Thymus (tissue), 11 donors: Measurements from ENCODE around the gene DPH5. TPM values are rescaled to one million over a fixed set of nuclear protein-coding genes. Genes with fewer than 3 reads are reported as not detected.
"Not testable (repeated sequence)": the region's sequence is repeated elsewhere in the genome, so short reads cannot be mapped to it uniquely, and the experiment has no call there.

Source experiments
- DNase-seq, 9 donors: peaks; one replicate each; pipeline ENCODE4 v3.0.0-alpha.2; 2013; ENCODE audit warnings: low spot score in 9 of 9, low read depth in 6 of 9, missing footprints in 1 of 9
- H3K27ac ChIP-seq, 2 donors: one replicate each; pipeline ENCODE4 v1.5.1; 2013; ENCODE audit warnings: control low read depth in 1 of 2, low read depth in 1 of 2, low read length in 1 of 2, mild to moderate bottlenecking in 1 of 2, moderate library complexity in 1 of 2
- H3K27me3 ChIP-seq, 2 donors: one replicate each; pipeline ENCODE4 v1.5.1; 2013; ENCODE audit warnings: low read length in 1 of 2; ENCODE audit not compliant: control insufficient read depth in 2 of 2, insufficient read depth in 1 of 2
- H3K36me3 ChIP-seq, 2 donors: one replicate each; pipeline ENCODE4 v1.5.1; 2013; ENCODE audit warnings: low read length in 1 of 2, mild to moderate bottlenecking in 1 of 2, moderate library complexity in 1 of 2; ENCODE audit not compliant: control insufficient read depth in 2 of 2, insufficient read depth in 2 of 2
- H3K4me1 ChIP-seq, 2 donors: one replicate each; pipeline ENCODE4 v1.5.1; 2013; ENCODE audit warnings: low read length in 2 of 2; ENCODE audit not compliant: control insufficient read depth in 2 of 2, insufficient read depth in 2 of 2
- H3K4me3 ChIP-seq, 2 donors: one replicate each; pipeline ENCODE4 v1.5.1; 2013; ENCODE audit warnings: low read length in 2 of 2, control low read depth in 1 of 2, mild to moderate bottlenecking in 1 of 2
- H3K9me3 ChIP-seq, 2 donors: one replicate each; pipeline ENCODE4 v1.5.1; 2013; ENCODE audit warnings: low read length in 1 of 2, mild to moderate bottlenecking in 1 of 2; ENCODE audit not compliant: control insufficient read depth in 2 of 2, insufficient read depth in 1 of 2
- WGBS: extraction: QIAGEN DNeasy Blood & Tissue Kit; methylation state at CpG from one replicate; pipeline ENCODE4 v1.1.7; 2013; 5-methylcytosine and 5-hydroxymethylcytosine counted together
- polyA plus RNA-seq: library from polyadenylated mRNA; stranded (reverse); fragments of 200-250 nt; gene quantifications from one replicate; pipeline ENCODE4 v1.2.3, GENCODE V29; 2013
- total RNA-seq: library from RNA; stranded (reverse); fragments of 120-200 nt; gene quantifications from one replicate; pipeline ENCODE4 v1.2.4, GENCODE V29; 2013
- donor health status: healthy.

DPH5 gene
- total and polyA plus RNA-seq, 2 donors: 44.4 to 67.2 TPM

- H3K27me3 ChIP-seq, H3K4me3 ChIP-seq, H3K9me3 ChIP-seq: not testable (repeated sequence)
- peaks cover 7 to 26% of the 10 kb centered on the region in 2 donors for H3K4me1 ChIP-seq
- H3K36me3 ChIP-seq: peaks cover 10 to 20% of the 10 kb centered on the region in 2 donors
- WGBS: 49% methylated on average over 7 of the region's 7 CpGs
- DNase-seq: peak in 1 of 9 donors; percentile 66
- H3K27ac ChIP-seq: peak overlapping the region; percentile 77 to 94
Measured at GRCh38 chr1:100948721-100949405, 76.7 kb downstream of the DPH5 start.

GRCh38 chr1:100947816-100948215 lies 77.8 kb downstream of the DPH5 start:
- not testable (repeated sequence) for H3K27ac ChIP-seq, H3K9me3 ChIP-seq, H3K4me3 ChIP-seq, H3K27me3 ChIP-seq, DNase-seq
- peaks cover 10 to 27% of the 10 kb centered on the region in 2 donors for H3K36me3 ChIP-seq
- H3K4me1 ChIP-seq: peaks cover 7 to 26% of the 10 kb centered on the region in 2 donors
- WGBS: 98% methylated on average over 3 of the region's 3 CpGs

GRCh38 chr1:100946064-100946463 lies 79.5 kb downstream of the DPH5 start:
- H3K36me3 ChIP-seq: peaks cover 7 to 17% of the 10 kb centered on the region in 2 donors
- 88% methylated on average over 3 of the region's 3 CpGs for WGBS

GRCh38 chr1:100943533-100943932 lies 82.1 kb downstream of the DPH5 start:
- H3K4me3 ChIP-seq: no peak overlapping the region
- peaks cover 0 to 3% of the 10 kb centered on the region in 2 donors for H3K4me1 ChIP-seq
- peaks cover 10 to 20% of the 10 kb centered on the region in 2 donors for H3K36me3 ChIP-seq
- no peak overlapping the region for H3K27ac ChIP-seq
- no peaks in the 10 kb centered on the region for H3K27me3 ChIP-seq
- 100% methylated on average over 1 of the region's 1 CpG for WGBS
- no peak for DNase-seq
- H3K9me3 ChIP-seq: peaks cover 0 to 2% of the 10 kb centered on the region in 2 donors

More at GRCh38 chr1:100946064-100946463, 79.5 kb downstream of the DPH5 start:
- DNase-seq, H3K27ac ChIP-seq, H3K27me3 ChIP-seq, H3K4me3 ChIP-seq, H3K9me3 ChIP-seq: not testable (repeated sequence)
- peaks cover 7 to 26% of the 10 kb centered on the region in 2 donors for H3K4me1 ChIP-seq

- WGBS: 91% methylated on average over 2 of the region's 2 CpGs
- Histone ChIP-seq H3K4me3 (no peak overlapping the region), H3K4me1 (no peaks in the 10 kb centered on the region), H3K36me3 (peaks cover 10 to 26% of the 10 kb centered on the region in 2 donors), H3K27me3 (no peaks in the 10 kb centered on the region), H3K27ac (no peak overlapping the region), H3K9me3 (peaks cover 0 to 2% of the 10 kb centered on the region in 2 donors)
- DNase-seq: no peak
Measured at GRCh38 chr1:100942304-100943046, 83.1 kb downstream of the DPH5 start.

GRCh38 chr1:100941580-100942216 lies 83.9 kb downstream of the DPH5 start:
- H3K27ac ChIP-seq: peak overlapping the region in 1 of 2 donors; percentile 25
- no peak for DNase-seq
- H3K4me3 ChIP-seq: no peak overlapping the region
- H3K4me1 ChIP-seq: no peaks in the 10 kb centered on the region
- 92% methylated on average over 9 of the region's 9 CpGs for WGBS
- H3K9me3 ChIP-seq: peaks cover 0 to 2% of the 10 kb centered on the region in 2 donors
- H3K36me3 ChIP-seq: peaks cover 10 to 26% of the 10 kb centered on the region in 2 donors
- H3K27me3 ChIP-seq: no peaks in the 10 kb centered on the region

GRCh38 chr1:100941098-100941527 lies 84.5 kb downstream of the DPH5 start:
- DNase-seq: no peak
- Histone ChIP-seq H3K27me3 (no peaks in the 10 kb centered on the region), H3K4me3 (no peak overlapping the region), H3K9me3 (peaks cover 0 to 2% of the 10 kb centered on the region in 2 donors), H3K36me3 (peaks cover 10 to 31% of the 10 kb centered on the region in 2 donors), H3K4me1 (no peaks in the 10 kb centered on the region), H3K27ac (peak overlapping the region in 1 of 2 donors; percentile 18)
- 89% methylated on average over 1 of the region's 1 CpG for WGBS
